Astrocyte of the spinal cord (primary cell): ENCODE measurements around the gene SDSL.

Experiments used
- DNase-seq: peaks from one replicate; pipeline ENCODE4 v3.0.0; 2011; ENCODE audit warnings: low read depth, low spot score
- H3K4me3 ChIP-seq: 2 replicates; pipeline ENCODE4 v1.5.1; 2011; ENCODE audit warnings: low read depth, mild to moderate bottlenecking, low read length, moderate library complexity
- in situ Hi-C: cut with HindIII; loops from 2 replicates; pipeline ENCODE4 v1.10.0; 2017; ENCODE audit warnings: low sequenced_read_pairs
- TF ChIP-seq, protein P1 (sequence below): IDR thresholded peaks from 2 replicates; pipeline ENCODE4 v1.5.1; 2012; ENCODE audit warnings: low read depth, mild to moderate bottlenecking, low read length, inconsistent platforms

Gene SDSL

DNA sequence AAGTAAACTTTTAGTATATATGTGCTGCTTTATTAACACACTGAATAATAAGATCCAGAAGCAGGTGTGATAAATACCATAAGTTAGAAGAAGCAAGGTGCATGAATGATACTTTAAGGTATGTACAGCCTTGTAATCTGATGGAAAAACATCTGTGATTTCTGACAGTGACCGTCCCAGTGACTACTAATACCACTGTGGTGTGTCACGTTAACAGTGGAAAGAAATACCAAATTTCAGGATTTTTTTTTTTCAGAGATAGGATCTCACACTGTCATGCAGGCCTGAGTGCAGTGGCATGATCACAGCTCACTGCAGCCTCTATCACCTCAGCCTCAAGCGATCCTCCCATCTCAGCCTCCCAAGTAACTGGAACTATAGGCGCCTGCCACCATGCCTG is 40.0 kb upstream of the SDSL start:
- no peak for DNase-seq
- in situ Hi-C loops: no loop called here
- no peak overlapping the region for H3K4me3 ChIP-seq
- TF ChIP-seq, protein P1, sequence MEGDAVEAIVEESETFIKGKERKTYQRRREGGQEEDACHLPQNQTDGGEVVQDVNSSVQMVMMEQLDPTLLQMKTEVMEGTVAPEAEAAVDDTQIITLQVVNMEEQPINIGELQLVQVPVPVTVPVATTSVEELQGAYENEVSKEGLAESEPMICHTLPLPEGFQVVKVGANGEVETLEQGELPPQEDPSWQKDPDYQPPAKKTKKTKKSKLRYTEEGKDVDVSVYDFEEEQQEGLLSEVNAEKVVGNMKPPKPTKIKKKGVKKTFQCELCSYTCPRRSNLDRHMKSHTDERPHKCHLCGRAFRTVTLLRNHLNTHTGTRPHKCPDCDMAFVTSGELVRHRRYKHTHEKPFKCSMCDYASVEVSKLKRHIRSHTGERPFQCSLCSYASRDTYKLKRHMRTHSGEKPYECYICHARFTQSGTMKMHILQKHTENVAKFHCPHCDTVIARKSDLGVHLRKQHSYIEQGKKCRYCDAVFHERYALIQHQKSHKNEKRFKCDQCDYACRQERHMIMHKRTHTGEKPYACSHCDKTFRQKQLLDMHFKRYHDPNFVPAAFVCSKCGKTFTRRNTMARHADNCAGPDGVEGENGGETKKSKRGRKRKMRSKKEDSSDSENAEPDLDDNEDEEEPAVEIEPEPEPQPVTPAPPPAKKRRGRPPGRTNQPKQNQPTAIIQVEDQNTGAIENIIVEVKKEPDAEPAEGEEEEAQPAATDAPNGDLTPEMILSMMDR: no peak

DNA sequence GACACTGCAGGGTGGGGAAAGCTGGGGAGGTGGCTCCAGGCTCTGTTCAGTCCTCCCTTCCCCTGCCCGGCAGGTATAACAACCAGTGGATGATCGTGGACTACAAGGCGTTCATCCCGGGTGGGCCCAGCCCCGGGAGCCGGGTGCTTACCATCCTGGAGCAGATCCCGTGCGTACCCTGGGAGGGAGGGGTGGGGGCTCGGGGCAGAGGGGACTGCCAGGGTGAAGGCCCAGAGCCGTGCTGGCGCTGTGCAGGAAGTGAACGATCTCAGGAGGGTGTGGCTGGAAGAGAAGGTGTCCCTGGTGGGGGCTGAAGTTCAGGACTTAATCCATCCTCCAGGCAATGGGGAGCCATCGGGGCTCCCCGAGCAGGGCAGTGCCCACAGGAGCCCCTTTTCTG is 37.4 kb upstream of the SDSL start:
- DNase-seq: no peak
- TF ChIP-seq, protein P1: no peak
- H3K4me3 ChIP-seq: no peak overlapping the region
- in situ Hi-C loops: no loop called here

DNA sequence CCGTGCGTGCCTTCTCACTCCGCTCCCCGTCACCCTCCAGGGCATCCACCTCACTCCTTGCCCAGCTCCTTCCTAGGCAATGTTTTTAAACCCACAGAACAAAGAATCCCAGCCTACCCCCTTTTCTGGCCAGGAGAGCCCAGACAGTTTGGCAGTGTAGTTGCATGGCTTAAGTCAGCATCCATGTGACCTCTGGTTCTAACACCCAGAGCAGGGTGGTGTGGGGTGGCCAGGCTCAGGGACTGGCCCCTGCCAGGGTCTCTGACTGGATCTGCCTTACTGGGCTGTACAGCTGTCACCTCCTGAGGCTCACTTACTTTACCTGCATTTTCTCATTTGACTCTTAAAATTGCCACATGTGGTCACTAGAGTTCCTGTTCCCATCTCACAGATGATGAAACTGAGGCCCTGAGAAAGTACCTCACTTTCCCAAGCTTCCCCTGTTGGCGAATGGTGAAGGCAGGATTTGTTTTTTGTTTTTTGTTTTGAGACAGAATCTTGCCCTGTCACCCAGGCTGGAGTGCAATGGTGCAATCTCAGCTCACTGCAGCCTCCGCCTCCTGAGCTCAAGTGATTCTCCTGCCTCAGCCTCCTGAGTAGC is 36.8 kb upstream of the SDSL start:
- no peak for DNase-seq
- TF ChIP-seq, protein P1: no peak
- no peak overlapping the region for H3K4me3 ChIP-seq
- in situ Hi-C loops: no loop called here

DNA sequence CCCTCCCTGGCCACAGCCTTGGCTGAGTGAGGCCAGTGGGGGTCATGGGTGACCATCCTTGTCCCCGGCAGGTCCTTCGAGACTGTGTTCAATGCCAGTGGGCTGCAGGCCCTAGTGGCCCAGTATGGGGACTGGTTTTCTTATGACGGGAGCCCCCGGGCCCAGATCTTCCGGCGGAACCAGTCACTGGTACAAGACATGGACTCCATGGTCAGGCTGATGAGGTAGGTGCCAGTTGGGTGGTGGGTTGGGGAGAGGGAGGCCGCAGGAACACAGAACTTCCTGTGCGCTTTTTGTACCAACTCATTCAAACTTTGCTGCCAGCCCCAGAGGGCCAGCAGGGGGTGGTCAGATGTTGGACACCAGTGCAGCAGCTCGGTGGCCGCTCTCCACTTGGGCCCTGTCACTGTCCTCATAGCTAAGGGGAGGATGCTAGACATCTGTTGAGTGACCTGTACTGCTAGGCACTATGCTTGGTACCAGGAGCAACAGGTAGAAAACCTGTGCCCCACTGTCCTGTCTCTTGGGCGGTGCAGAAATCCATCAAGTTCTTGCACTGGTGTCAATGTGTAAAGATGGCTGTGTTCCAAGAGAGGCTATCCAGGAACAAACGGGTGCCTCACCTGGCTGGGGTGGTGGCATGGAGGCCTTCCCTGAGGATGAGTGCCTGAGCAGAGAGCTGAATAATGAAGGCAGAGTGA is 35.2 kb upstream of the SDSL start:
- H3K4me3 ChIP-seq: no peak overlapping the region
- in situ Hi-C loops: no loop called here
- TF ChIP-seq, protein P1: no peak
- no peak for DNase-seq

DNA sequence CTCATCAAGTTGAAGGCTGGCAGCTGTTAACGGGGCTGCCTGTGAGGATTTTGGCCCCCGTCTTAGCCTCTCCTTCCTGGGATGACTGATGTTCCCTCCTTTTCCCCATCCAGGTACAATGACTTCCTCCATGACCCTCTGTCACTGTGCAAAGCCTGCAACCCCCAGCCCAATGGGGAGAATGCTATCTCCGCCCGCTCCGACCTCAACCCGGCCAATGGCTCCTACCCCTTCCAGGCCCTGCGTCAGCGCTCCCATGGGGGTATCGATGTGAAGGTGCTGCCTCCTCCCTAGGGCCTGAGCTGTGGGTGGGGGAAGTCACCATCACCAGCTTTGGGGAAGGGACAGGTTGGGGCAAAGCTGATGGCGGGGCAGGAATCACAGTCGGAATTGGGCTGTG is 34.5 kb upstream of the SDSL start:
- no peak for DNase-seq
- H3K4me3 ChIP-seq: no peak overlapping the region
- TF ChIP-seq, protein P1: no peak
- in situ Hi-C loops: no loop called here

DNA sequence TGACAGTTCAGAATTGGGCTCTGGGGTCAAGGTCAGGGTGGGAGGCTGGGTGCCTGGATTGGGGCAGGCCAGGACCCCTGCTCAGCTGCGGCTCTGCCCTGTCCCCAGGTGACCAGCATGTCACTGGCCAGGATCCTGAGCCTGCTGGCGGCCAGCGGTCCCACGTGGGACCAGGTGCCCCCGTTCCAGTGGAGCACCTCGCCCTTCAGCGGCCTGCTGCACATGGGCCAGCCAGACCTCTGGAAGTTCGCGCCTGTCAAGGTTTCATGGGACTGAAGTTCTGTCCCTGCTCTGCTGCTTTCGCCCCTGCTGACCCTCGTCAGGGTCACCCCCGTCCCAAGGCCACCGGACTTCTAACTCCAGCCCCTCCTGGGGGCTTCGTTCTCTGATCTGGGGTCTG is 33.8 kb upstream of the SDSL start:
- H3K4me3 ChIP-seq: no peak overlapping the region
- DNase-seq: no peak
- TF ChIP-seq, protein P1: no peak
- in situ Hi-C loops: no loop called here
